DMS153 (cell line): ENCODE results near the gene NTMT1.
"Not testable (repeated sequence)": the region's sequence is repeated elsewhere in the genome, so short reads cannot be mapped to it uniquely, and the experiment has no call there.

Experiments
- DNase-seq: peaks from one replicate; lab custom pipeline; 2025; lab: John Stamatoyannopoulos, UW

Gene NTMT1

GRCh38 chr9:129654554-129655040, 28.6 kb downstream of the NTMT1 start:
- no peak for DNase-seq

GRCh38 chr9:129655154-129655553, 29.2 kb downstream of the NTMT1 start:
- no peak for DNase-seq

GRCh38 chr9:129655696-129656095, 29.7 kb downstream of the NTMT1 start:
- no peak for DNase-seq

- DNase-seq: no peak
Observed at GRCh38 chr9:129656795-129657390, 30.9 kb downstream of the NTMT1 start.

- no peak for DNase-seq
Observed at GRCh38 chr9:129661029-129661428, 35.1 kb downstream of the NTMT1 start.

GRCh38 chr9:129662239-129662638, 36.3 kb downstream of the NTMT1 start:
- not testable (repeated sequence) for DNase-seq

GRCh38 chr9:129664746-129665388, 38.9 kb downstream of the NTMT1 start:
- no peak for DNase-seq

GRCh38 chr9:129665389-129665775, 39.4 kb downstream of the NTMT1 start, which contains the start of gene PRRX2:
Gene PRRX2, plus strand, starts transcription at chr9:129665647. Its CDS starts 221 bp downstream, at chr9:129665868.
- DNase-seq: no peak

- DNase-seq: no peak
Observed at GRCh38 chr9:129665814-129666520, 40.0 kb downstream of the NTMT1 start.

- no peak for DNase-seq
Observed at GRCh38 chr9:129666575-129666974, 40.6 kb downstream of the NTMT1 start.

GRCh38 chr9:129667378-129667777, 41.4 kb downstream of the NTMT1 start:
- DNase-seq: no peak

- no peak for DNase-seq
Observed at GRCh38 chr9:129667850-129668249, 41.9 kb downstream of the NTMT1 start.

GRCh38 chr9:129669141-129669718, 43.3 kb downstream of the NTMT1 start:
- DNase-seq: no peak

- DNase-seq: no peak
Observed at GRCh38 chr9:129669946-129670345, 44.0 kb downstream of the NTMT1 start.

GRCh38 chr9:129671065-129671464, 45.1 kb downstream of the NTMT1 start:
- no peak for DNase-seq

- DNase-seq: no peak
Observed at GRCh38 chr9:129671519-129671918, 45.6 kb downstream of the NTMT1 start.

GRCh38 chr9:129672702-129673101, 46.7 kb downstream of the NTMT1 start:
- DNase-seq: no peak

- no peak for DNase-seq
Observed at GRCh38 chr9:129673602-129674001, 47.6 kb downstream of the NTMT1 start.

GRCh38 chr9:129674229-129674628, 48.3 kb downstream of the NTMT1 start:
- DNase-seq: no peak

GRCh38 chr9:129675620-129676019, 49.7 kb downstream of the NTMT1 start:
- no peak for DNase-seq

- no peak for DNase-seq
Observed at GRCh38 chr9:129676287-129676686, 50.3 kb downstream of the NTMT1 start.

- no peak for DNase-seq
Observed at GRCh38 chr9:129676975-129677374, 51.0 kb downstream of the NTMT1 start.

- no peak for DNase-seq
Observed at GRCh38 chr9:129677456-129677855, 51.5 kb downstream of the NTMT1 start.
